Upper lobe of left lung (tissue), 4 donors: ENCODE data around the gene CNOT3.
"Not testable (repeated sequence)": the region's sequence is repeated elsewhere in the genome, so short reads cannot be mapped to it uniquely, and the experiment has no call there.

Source experiments
- CTCF ChIP-seq, 6 experiments: fragments of 450-650 bp in 4 of 6; fragments of 200-600 bp in 2 of 6; sonication (generic) in 2 of 6; IDR thresholded peaks; one replicate each; pipeline ENCODE4 v1.5.1; 2016 to 2019; ENCODE audit warnings: antibody characterized with exemption in 6 of 6
- EP300 ChIP-seq, 4 donors: sonication (generic); formaldehyde crosslinking; IDR thresholded peaks; one replicate each; pipeline ENCODE4 v1.5.1; 2017; ENCODE audit warnings: antibody characterized with exemption in 4 of 4, control low read depth in 2 of 4
- POLR2A ChIP-seq, 4 donors: fragments of 450-650 bp; IDR thresholded peaks; one replicate each; pipeline ENCODE4 v1.5.1; 2016 to 2017; ENCODE audit warnings: antibody characterized with exemption in 4 of 4, mild to moderate bottlenecking in 2 of 4
- POLR2AphosphoS5 ChIP-seq, 2 donors: sonication (generic); formaldehyde crosslinking; IDR thresholded peaks; one replicate each; pipeline ENCODE4 v1.5.1; 2017; ENCODE audit warnings: antibody characterized with exemption in 2 of 2

DNA sequence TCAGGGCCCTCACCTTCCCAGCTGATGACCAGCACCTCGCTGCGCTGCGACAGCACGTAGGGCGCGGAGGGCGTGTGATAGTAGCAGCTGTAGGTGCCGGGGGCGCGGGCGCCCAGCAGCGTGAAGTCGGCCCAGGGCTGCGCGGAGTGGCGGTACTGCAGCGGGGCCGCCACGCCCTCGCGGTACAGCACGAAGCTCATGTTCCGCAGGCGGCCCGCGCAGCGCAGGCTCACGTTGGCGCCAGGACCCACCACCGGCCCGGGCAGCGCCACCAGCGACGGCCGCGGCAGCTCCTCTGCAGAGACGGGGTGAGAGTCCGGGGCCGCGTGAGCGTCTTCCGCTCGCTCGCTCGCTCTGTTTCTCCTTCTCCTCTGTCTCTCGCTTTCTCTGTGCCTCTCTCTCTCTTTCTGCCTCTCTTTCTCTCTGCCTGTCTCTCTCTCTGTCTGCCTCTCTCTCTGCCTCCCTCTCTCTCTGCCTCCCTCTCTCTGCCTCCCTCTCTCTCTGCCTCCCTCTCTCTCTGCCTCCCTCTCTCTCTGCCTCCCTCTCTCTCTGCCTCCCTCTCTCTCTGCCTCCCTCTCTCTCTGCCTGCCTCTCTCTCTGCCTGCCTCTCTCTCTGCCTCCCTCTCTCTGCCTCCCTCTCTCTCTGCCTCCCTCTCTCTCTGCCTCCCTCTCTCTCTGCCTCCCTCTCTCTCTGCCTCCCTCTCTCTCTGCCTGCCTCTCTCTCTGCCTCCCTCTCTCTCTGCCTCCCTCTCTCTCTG, 41.5 kb upstream of the CNOT3 start:
- peak in 1 of 6 experiments; percentile 36 for TF ChIP-seq CTCF (IDR thresholded peaks at IDR 0.05)
- TF ChIP-seq POLR2AphosphoS5, EP300, POLR2A (IDR thresholded peaks at IDR 0.05): not testable (repeated sequence)
